Umbilical cord (tissue), 2 donors: ENCODE data around the gene CLDN24. TPM values are rescaled to one million over a fixed set of nuclear protein-coding genes. Genes with fewer than 3 reads are reported as not detected.
"Not testable (repeated sequence)": the region's sequence is repeated elsewhere in the genome, so short reads cannot be mapped to it uniquely, and the experiment has no call there.

ENCODE experiments used
- DNase-seq: peaks from one replicate; pipeline ENCODE4 v3.0.0-alpha.2; 2015; ENCODE audit warnings: low spot score
- total RNA-seq: library from RNA; depleted of rRNA; stranded (reverse); fragments of >200 nt; gene quantifications from one replicate; pipeline ENCODE4 v1.2.3, GENCODE V29; 2014; ENCODE audit warnings: low replicate concordance; ENCODE audit not compliant: insufficient read depth

Gene CLDN24
- total RNA-seq, 1 donor from 2014 or later = not detected

GRCh38 chr4:183347566-183347965 is 25.3 kb upstream of the CLDN24 start:
- no peak for DNase-seq

DNA sequence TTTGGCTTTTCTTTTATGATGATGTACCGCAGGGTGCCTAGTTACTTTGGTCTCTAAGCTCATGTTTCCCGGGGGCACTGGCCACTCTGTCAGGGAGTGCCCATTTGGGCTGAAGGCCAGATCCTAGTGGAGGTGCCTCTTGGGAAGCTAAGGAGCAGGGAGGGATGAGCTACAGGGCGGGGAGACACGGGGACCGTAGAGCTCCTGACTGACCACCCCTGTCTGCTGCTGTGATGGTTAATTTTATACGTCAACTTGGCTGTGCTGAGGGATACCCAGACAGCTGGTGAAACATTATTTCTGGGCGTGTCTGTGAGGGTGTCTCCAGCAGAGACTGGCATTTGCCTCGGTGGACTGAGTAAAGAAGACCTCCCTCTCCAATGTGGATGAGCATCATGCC is 24.9 kb upstream of the CLDN24 start:
- DNase-seq = no peak

- DNase-seq = no peak
These were observed 23.0 kb upstream of the CLDN24 start for GRCh38 chr4:183345261-183345660.

DNA sequence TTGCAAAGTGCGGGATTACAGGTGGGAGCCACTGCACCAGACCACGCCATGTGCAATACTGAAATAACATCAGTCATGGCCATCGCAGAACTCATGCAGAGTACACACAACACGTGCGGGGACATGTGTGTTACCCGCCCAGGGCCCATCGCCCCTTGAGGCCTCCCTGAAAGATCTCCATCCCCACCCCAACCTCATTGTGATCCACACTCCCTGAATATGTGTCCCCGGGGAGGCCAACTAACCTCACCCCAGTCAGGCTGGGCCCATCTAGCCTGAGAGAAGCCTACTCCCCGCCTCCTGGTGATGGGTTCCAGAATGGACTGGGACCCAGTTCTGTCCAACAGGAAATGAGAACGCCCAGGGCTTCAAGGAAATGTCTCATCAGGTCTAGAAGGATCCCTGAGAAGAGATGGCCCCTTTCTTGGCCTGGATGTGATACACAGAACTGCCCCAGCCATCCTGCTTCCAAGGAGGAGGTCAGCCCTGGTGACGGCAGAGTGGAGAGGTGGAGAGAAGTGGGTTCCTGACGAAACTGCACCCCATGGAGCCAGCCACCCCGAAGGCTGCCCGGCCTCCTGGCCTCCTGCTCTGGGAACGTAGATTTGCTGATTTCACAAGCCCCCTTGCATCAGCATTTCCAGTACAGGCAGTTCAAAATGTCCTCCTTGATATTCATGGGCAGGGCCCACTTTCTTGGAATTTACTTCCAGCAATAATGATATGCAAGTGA is 22.5 kb upstream of the CLDN24 start:
- no peak for DNase-seq

GRCh38 chr4:183343730-183344129 is 21.5 kb upstream of the CLDN24 start:
- no peak for DNase-seq

GRCh38 chr4:183342541-183343533 is 20.6 kb upstream of the CLDN24 start:
- DNase-seq = no peak

- no peak for DNase-seq
These were observed 15.6 kb upstream of the CLDN24 start for GRCh38 chr4:183337833-183338232.

- no peak for DNase-seq
These were observed 15.1 kb upstream of the CLDN24 start for GRCh38 chr4:183337349-183337748.

DNA sequence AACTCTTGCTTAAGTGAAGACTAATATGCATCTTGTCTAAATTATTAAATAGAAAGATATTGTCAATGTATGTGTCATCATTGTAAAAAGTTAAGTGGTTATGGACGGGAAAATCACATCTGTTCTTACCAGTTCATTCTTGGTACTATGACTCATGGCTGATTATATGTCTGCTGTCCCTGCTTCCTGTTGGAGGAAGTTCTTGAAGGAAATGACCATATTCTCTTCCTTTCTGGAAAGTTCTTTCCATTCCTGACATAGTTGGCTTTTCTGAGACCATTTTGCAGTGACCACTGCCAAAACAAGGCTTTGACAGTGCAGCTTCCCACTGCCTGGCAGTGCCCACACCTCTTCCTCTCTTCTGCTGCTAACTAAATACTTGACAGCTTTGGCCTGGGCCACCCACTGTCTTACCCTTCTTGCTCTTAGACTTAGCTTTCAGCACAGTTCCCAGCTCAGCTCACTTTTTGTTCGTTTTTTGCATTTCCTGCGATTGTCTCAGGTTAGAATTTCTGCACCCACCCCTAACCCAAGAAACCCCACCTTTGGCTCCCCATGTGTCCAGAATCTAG is 13.2 kb upstream of the CLDN24 start:
- peak; percentile 50 for DNase-seq

- DNase-seq = no peak
These were observed 11.8 kb upstream of the CLDN24 start for GRCh38 chr4:183333983-183334382.

- DNase-seq = no peak
These were observed 11.0 kb upstream of the CLDN24 start for GRCh38 chr4:183333202-183333601.

- DNase-seq = no peak
These were observed 10.2 kb upstream of the CLDN24 start for GRCh38 chr4:183332447-183332846.

DNA sequence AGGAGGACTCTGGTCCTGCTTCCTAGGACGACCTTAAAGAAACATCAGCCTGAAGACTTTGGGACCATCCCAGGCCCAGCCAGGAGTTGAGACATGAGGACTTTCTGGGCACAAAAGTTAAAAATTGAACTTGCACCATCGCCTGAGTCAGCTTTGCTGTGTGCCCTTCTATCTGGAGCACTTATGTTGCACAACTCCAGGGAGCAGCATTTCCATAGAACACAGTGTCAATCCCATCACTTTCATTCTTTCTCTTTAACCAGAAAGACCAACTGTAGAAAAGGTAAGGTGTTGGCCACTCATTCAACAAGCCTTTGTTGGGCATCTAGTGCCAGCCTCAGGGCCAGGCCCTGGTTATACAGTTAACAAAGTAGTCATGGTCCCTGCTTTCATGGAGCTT is 8.6 kb upstream of the CLDN24 start:
- DNase-seq = no peak

GRCh38 chr4:183329954-183330742 is 7.9 kb upstream of the CLDN24 start:
- DNase-seq = no peak

GRCh38 chr4:183329244-183329643 is 7.0 kb upstream of the CLDN24 start:
- DNase-seq = no peak

DNA sequence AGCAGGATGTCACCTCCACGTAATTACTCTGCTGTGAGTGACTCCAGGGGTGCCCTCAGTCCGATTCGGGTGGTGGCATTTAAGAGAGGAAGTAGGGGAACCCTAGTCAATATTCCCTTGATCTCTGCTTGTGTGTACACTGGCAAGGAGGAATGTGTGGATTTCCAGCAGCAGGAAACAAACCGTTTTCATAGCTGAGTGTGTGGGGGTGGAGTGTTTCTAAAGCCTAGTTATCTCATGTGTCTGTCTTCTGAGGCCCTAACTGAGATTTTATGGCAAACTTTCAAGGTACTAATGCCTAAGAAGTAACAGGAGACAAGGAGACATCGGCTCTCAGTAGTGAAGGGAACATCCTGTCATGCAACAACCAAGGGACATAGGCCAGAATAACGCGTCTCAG is 6.6 kb upstream of the CLDN24 start:
- DNase-seq = peak; percentile 40

- no peak for DNase-seq
These were observed 5.6 kb upstream of the CLDN24 start for GRCh38 chr4:183327827-183328226.

DNA sequence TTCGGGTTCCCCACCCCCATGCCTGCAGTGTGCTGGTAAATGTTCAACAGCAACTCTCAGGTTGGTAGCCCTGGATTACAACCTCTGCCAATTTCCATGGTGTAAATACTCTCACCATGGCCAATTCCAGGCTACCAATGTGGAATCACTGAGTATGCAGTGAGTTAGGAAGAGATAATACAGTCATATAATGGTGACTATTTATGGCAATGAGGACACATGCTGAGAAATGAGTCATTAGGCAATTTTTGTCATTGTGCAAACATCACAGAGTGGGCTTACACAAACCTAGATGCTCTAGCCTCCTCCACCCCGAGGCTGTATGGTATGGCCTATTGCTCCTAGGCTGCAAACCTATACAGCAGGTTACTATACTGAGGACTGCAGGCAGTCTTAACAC is 4.6 kb upstream of the CLDN24 start:
- no peak for DNase-seq

GRCh38 chr4:183326387-183326786 is 4.2 kb upstream of the CLDN24 start:
- DNase-seq = not testable (repeated sequence)

DNA sequence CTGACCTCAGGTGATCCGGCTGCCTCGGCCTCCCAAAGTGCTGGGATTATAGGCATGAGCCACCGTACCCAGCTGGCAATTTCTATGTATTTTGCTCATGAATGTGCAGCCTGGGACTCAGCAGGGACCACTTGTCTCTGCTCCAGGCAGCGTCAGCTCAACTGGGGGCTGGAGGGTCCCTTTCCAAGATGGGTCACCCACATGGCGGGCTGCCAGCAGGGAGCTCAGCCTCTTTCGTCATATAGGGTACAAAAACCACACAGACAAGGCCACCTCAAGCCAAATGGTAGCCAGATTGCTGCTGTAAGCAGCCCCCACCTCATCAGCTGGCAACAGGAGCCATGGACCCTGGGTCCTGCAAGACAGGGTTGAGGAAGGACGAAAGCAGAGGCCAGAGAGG is 2.4 kb upstream of the CLDN24 start:
- no peak for DNase-seq

GRCh38 chr4:183324056-183324455 is 1.8 kb upstream of the CLDN24 start:
- not testable (repeated sequence) for DNase-seq

DNA sequence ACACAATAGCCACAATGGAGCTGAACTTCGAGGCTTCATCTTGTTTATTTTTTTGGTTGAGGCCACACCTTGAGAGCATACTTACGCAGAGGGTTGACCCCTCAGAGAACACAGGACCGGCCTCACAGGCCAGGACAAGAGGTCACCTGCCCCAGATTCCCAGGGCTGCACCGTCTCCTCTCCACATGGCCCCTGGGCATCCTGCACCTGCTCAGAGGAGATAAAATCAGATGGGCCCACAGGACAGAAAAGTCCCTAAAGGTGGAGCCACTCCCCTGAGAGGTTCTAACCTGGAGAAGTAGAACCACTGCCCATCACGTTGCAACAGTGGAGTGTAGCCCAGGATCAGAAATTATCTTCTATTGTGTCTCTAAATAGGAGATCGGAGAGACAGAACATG is 1.1 kb upstream of the CLDN24 start:
- DNase-seq = no peak
